GM18517 (cell line): ENCODE results near the gene SLC29A1.

ENCODE experiments used
- ATAC-seq: cut with Tn5 transposase; IDR thresholded peaks from one replicate; pipeline ENCODE4 v1.9.1; 2021; ENCODE audit warnings: mild to moderate bottlenecking, moderate library complexity; ENCODE audit not compliant: unreplicated experiment

Gene SLC29A1

DNA sequence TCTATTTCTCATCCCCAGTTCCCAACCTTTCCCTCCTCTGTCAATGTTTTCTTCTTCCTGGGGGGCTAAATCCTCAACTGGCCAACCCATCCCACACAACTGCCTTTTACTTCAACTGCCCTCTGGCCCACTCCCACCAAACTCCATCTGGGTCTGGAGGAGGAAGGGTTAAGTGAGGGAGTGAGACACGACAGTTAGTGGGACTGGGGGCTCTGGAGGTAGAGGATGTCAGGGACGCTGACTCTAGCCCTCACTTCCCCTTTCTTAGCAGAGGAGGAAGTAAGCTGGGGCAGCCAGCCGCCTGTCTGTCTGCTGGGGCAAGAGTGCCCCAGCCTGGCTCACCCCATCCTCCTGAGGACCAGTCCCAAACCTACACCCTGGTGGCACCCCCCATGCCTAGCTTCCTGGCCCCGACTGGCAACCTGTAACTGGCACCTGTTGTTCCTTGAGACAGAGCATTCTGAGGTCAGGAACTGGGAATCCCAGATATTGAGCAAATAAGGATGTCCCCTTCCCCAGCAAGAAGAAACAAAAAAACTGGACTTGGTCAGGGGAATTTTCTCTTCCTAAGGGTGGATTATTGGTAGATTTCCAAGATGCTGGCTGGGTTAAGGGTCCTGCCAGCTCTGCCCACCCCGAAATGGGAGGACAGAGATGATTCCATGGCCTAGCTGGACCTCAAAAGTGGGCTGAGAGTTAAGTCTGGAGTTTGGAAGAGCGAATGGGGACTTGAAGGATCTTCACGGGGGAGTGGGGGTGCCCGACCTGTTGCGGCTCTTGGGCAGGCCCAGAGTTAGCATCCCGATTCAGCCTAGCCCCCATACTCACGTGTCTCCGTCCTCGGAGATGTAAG is 41.0 kb downstream of the SLC29A1 start:
- peak; percentile 28 for ATAC-seq

- peak; percentile 36 for ATAC-seq
These were observed 41.8 kb downstream of the SLC29A1 start, which contains the start of gene NFKBIE for GRCh38 chr6:44265007-44265721. Gene NFKBIE (minus strand): TSS chr6:44265551. CDS start chr6:44265346, 205 bp downstream.

GRCh38 chr6:44265722-44266233 is 42.4 kb downstream of the SLC29A1 start:
- no peak for ATAC-seq

DNA sequence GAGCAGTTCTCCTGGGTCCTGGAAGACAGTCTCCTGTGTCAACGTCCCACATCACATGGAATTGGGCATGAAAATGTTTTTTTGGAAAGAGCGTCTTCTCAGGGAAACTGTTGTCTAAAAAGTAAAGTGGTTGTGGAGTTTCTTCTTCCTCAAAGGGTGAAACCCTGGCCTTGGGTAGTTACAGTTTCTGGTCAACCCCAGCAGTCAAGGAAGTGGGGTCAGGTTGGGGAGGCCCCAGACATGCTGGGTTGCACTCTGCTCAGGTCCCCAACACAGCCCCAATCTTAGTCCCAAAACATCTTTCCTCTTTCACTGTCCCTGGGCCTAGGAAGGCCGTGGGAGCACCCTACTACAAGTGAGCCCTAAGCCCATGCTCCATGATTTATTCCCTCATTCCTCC is 43.0 kb downstream of the SLC29A1 start:
- no peak for ATAC-seq

DNA sequence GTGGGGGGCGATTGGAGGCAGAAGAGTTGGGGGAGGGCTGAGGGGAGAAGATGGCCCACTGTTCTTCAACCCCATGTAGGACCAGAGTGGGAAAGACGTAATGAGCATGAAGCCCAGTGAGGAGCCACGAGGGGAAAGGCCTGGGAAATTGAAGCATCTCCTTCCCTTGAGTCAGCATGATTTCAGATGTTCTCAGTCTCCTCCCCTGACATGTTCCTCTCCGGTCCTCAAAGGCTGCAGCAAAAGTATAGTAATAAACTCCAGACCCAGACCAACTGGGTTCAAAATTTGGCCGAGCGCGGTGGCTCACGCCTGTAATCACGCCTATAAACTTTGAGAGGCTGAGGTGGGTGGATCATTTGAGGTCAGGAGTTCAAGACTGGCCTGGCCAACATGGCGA is 43.9 kb downstream of the SLC29A1 start:
- ATAC-seq, result no peak

DNA sequence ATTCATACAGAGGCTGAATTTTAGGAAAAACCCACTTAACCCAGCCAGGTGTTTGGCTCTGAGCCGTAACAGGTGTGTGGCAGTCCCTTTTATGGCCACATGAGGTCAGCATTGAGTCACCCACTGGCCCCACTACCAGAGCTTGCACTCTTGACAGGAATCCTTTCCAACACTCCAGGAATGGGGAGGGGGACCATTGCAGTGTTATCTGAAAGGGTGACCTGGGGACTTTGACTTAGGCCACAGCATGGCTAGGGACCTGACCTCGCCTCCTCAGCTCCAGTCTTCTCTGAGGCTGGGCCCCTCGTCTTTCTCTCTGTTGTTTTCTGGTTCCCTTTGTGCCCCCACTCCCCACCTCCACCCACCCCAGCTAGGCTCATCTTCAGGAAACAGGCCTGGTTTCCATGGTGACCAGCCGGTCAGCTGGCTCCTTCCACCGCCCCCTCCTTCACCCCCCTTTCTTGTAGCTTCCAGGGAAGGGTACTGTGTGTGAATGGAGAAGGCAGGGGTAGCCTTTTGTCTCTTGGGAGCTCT is 44.8 kb downstream of the SLC29A1 start:
- no peak for ATAC-seq

GRCh38 chr6:44269178-44269920 is 46.0 kb downstream of the SLC29A1 start:
- ATAC-seq, result no peak

GRCh38 chr6:44269921-44270525 is 46.6 kb downstream of the SLC29A1 start, which contains the start of gene TMEM151B:
Gene TMEM151B (plus strand): TSS chr6:44270450. CDS start chr6:44270743, 293 bp downstream.
- no peak for ATAC-seq

GRCh38 chr6:44270526-44271405 is 47.4 kb downstream of the SLC29A1 start:
- ATAC-seq, result no peak

- no peak for ATAC-seq
These were observed 48.0 kb downstream of the SLC29A1 start for GRCh38 chr6:44271406-44271723.

DNA sequence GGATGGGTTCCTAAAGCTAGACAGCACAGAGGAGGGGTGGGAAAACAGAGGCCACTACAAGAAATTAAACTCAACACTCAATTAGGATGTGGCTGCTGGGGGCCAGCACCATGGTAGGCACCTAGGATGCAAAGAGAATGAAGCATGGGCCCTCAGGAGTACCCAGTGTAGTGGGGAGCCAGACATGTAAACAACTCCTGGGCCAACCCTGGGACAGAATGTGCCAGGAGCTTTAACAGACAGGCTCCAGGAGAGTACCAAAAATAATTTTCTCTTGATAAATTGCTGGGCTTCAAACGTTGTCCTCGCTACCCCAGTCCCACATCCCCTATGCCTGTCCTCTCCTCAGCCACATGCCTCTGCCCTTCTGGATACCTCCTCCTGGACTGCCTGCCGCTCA is 48.5 kb downstream of the SLC29A1 start:
- ATAC-seq, result no peak

DNA sequence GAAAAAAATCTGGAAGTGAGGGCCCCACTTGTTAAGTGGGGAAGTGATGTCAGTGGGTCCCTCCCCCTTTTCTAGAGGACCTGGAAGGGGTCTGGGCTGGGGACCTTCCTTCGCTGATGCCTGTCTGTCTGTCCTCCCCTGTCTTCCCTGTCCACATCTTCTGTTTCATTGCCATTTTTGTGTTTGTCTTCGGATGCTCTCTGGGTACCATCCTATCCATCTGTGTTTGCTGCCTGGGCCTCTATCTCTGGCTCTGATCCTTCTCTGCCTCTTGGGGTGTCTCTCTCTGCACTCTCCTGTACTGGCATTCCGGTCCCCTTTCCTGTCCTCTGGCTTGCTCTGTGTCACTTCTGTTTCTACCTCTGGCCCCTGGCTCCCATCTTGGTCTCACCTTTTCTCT is 49.1 kb downstream of the SLC29A1 start:
- no peak for ATAC-seq

DNA sequence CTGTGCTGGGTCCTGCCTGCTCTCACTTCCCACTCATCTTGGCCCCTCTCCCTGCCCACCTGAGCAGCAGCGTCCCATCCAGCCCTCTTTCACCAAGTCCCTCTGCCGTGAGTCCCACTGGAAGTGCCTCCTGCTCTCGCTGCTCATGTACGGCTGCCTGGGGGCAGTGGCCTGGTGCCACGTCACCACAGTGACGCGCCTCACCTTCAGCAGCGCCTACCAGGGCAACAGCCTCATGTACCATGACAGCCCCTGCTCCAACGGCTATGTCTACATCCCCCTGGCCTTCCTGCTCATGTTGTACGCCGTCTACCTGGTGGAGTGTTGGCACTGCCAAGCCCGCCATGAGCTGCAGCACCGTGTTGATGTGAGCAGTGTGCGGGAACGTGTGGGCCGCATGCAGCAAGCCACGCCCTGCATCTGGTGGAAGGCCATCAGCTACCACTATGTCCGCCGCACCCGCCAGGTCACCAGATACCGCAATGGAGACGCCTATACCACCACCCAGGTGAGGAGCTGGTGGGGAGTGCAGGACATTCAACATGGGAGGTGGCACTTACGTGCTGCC is 49.7 kb downstream of the SLC29A1 start:
- no peak for ATAC-seq

DNA sequence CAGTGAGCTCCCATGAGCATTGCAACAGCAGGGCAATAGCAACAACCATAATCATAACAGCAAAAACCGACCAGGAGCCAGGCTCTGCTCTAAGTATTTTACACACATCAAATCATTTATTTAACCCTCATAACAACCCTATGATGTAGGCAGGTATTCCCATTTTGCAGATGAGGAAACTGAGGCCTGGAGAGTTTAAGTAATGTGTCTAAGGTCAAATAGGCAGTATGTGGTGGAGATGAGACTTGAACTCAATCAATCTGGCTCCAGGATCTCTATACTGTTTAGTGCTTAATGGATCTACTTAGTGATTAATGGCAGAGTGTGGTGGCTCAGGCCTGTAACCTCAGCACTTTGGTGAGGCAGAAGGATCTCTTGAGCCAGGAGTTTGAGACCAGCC is 50.2 kb downstream of the SLC29A1 start:
- no peak for ATAC-seq

GRCh38 chr6:44275271-44275748 is 51.9 kb downstream of the SLC29A1 start:
- no peak for ATAC-seq

- ATAC-seq, result no peak
These were observed 52.6 kb downstream of the SLC29A1 start for GRCh38 chr6:44275749-44276648.

GRCh38 chr6:44276667-44277640 is 53.6 kb downstream of the SLC29A1 start:
- no peak for ATAC-seq
